BLaER1 (cell line): Measurements from ENCODE around the gene SKI.

Experiments
- H3K27ac ChIP-seq: shearing (Covaris generic); formaldehyde crosslinking; 2 replicates; pipeline ENCODE4 v1.8.1; 2022
- H3K27me3 ChIP-seq: shearing (Covaris generic); formaldehyde crosslinking; 2 replicates; pipeline ENCODE4 v1.8.1; 2022
- H3K36me3 ChIP-seq: shearing (Covaris generic); formaldehyde crosslinking; 2 replicates; pipeline ENCODE4 v1.8.1; 2022
- H3K4me1 ChIP-seq: shearing (Covaris generic); formaldehyde crosslinking; 2 replicates; pipeline ENCODE4 v1.8.1; 2022
- H3K4me2 ChIP-seq: shearing (Covaris generic); formaldehyde crosslinking; 2 replicates; pipeline ENCODE4 v1.8.1; 2022
- H3K4me3 ChIP-seq: shearing (Covaris generic); formaldehyde crosslinking; 2 replicates; pipeline ENCODE4 v1.8.1; 2022
- H3K9ac ChIP-seq: shearing (Covaris generic); formaldehyde crosslinking; 2 replicates; pipeline ENCODE4 v1.8.1; 2022
- H3K9me3 ChIP-seq: shearing (Covaris generic); formaldehyde crosslinking; 2 replicates; pipeline ENCODE4 v1.8.1; 2022
- H4K20me1 ChIP-seq: shearing (Covaris generic); formaldehyde crosslinking; 2 replicates; pipeline ENCODE4 v1.8.1; 2022
- Cebpa-rat ChIP-seq: shearing (Covaris generic); IDR thresholded peaks from 2 replicates; pipeline ENCODE4 v1.8.1; 2022

Gene SKI

GRCh38 chr1:2250721-2251281 is 22.7 kb downstream of the SKI start:
- H3K27ac ChIP-seq: no peak overlapping the region
- H4K20me1 ChIP-seq: peaks cover 68% of the 10 kb centered on the region
- peaks cover 88% of the 10 kb centered on the region for H3K4me1 ChIP-seq
- no peak for TF ChIP-seq Cebpa-rat
- no peak overlapping the region; the same call in 1 of the 2 replicates for H3K9ac ChIP-seq
- peaks cover 14% of the 10 kb centered on the region; the same call in 1 of the 2 replicates for H3K36me3 ChIP-seq
- no peak overlapping the region for H3K4me3 ChIP-seq
- H3K9me3 ChIP-seq: peaks cover 18% of the 10 kb centered on the region
- peak overlapping the region; percentile 53 for H3K4me2 ChIP-seq
- no peaks in the 10 kb centered on the region for H3K27me3 ChIP-seq

GRCh38 chr1:2251363-2251762 is 23.2 kb downstream of the SKI start:
- no peak for TF ChIP-seq Cebpa-rat
- no peaks in the 10 kb centered on the region for H3K27me3 ChIP-seq
- H3K4me1 ChIP-seq: peaks cover 88% of the 10 kb centered on the region
- H4K20me1 ChIP-seq: peaks cover 65% of the 10 kb centered on the region
- peaks cover 14% of the 10 kb centered on the region; the same call in 1 of the 2 replicates for H3K36me3 ChIP-seq
- 0 out of 2 replicates have a peak overlapping the region, but pooled peaks have one; percentile 2 for H3K27ac ChIP-seq
- no peak overlapping the region for H3K4me3 ChIP-seq
- peaks cover 20% of the 10 kb centered on the region for H3K9me3 ChIP-seq
- H3K9ac ChIP-seq: no peak overlapping the region
- peak overlapping the region; percentile 53; the same call in 1 of the 2 replicates for H3K4me2 ChIP-seq

GRCh38 chr1:2251786-2252185 is 23.7 kb downstream of the SKI start:
- Histone ChIP-seq H3K4me3 (no peak overlapping the region), H4K20me1 (peaks cover 65% of the 10 kb centered on the region), H3K27me3 (no peaks in the 10 kb centered on the region), H3K27ac (0 out of 2 replicates have a peak overlapping the region, but pooled peaks have one; percentile 2), H3K36me3 (peaks cover 14% of the 10 kb centered on the region; the same call in 1 of the 2 replicates), H3K9ac (no peak overlapping the region), H3K9me3 (peaks cover 20% of the 10 kb centered on the region), H3K4me2 (peak overlapping the region; percentile 53; the same call in 1 of the 2 replicates), H3K4me1 (peaks cover 88% of the 10 kb centered on the region)
- no peak for TF ChIP-seq Cebpa-rat

- peaks cover 88% of the 10 kb centered on the region for H3K4me1 ChIP-seq
- no peak overlapping the region for H3K9ac ChIP-seq
- H3K4me2 ChIP-seq: 0 out of 2 replicates have a peak overlapping the region, but pooled peaks have one; percentile 53
- TF ChIP-seq Cebpa-rat: no peak
- H4K20me1 ChIP-seq: peaks cover 65% of the 10 kb centered on the region
- H3K27ac ChIP-seq: no peak overlapping the region
- H3K36me3 ChIP-seq: peaks cover 14% of the 10 kb centered on the region; the same call in 1 of the 2 replicates
- H3K4me3 ChIP-seq: no peak overlapping the region
- H3K27me3 ChIP-seq: no peaks in the 10 kb centered on the region
- H3K9me3 ChIP-seq: peaks cover 20% of the 10 kb centered on the region
These were observed 24.3 kb downstream of the SKI start for GRCh38 chr1:2252423-2252822.

- Histone ChIP-seq H3K9ac (no peak overlapping the region), H4K20me1 (peaks cover 65% of the 10 kb centered on the region), H3K36me3 (peaks cover 14% of the 10 kb centered on the region; the same call in 1 of the 2 replicates), H3K9me3 (peaks cover 20% of the 10 kb centered on the region), H3K27ac (peak overlapping the region; percentile 18; the same call in 1 of the 2 replicates), H3K27me3 (no peaks in the 10 kb centered on the region), H3K4me1 (peaks cover 88% of the 10 kb centered on the region), H3K4me3 (no peak overlapping the region), H3K4me2 (no peak overlapping the region)
- no peak for TF ChIP-seq Cebpa-rat
These were observed 25.1 kb downstream of the SKI start for GRCh38 chr1:2253036-2253796.

GRCh38 chr1:2253797-2254480 is 25.8 kb downstream of the SKI start:
- Histone ChIP-seq H4K20me1 (peaks cover 65% of the 10 kb centered on the region), H3K4me2 (peak overlapping the region; percentile 58), H3K27ac (peak overlapping the region; percentile 18; the same call in 1 of the 2 replicates), H3K36me3 (peaks cover 14% of the 10 kb centered on the region; the same call in 1 of the 2 replicates), H3K9ac (no peak overlapping the region), H3K27me3 (no peaks in the 10 kb centered on the region), H3K9me3 (peaks cover 20% of the 10 kb centered on the region), H3K4me3 (no peak overlapping the region), H3K4me1 (peaks cover 91% of the 10 kb centered on the region)
- no peak for TF ChIP-seq Cebpa-rat

GRCh38 chr1:2255047-2255419 is 26.9 kb downstream of the SKI start:
- peak overlapping the region; percentile 36; the same call in 1 of the 2 replicates for H3K4me3 ChIP-seq
- peaks cover 20% of the 10 kb centered on the region for H3K9me3 ChIP-seq
- H3K4me2 ChIP-seq: peak overlapping the region; percentile 58
- H4K20me1 ChIP-seq: peaks cover 65% of the 10 kb centered on the region
- H3K9ac ChIP-seq: no peak overlapping the region
- H3K27ac ChIP-seq: peak overlapping the region; percentile 75
- peaks cover 91% of the 10 kb centered on the region for H3K4me1 ChIP-seq
- H3K27me3 ChIP-seq: no peaks in the 10 kb centered on the region
- peaks cover 14% of the 10 kb centered on the region; the same call in 1 of the 2 replicates for H3K36me3 ChIP-seq
- no peak for TF ChIP-seq Cebpa-rat

- Histone ChIP-seq H4K20me1 (peaks cover 65% of the 10 kb centered on the region), H3K27ac (peak overlapping the region; percentile 75), H3K27me3 (no peaks in the 10 kb centered on the region)
These were observed 27.6 kb downstream of the SKI start for GRCh38 chr1:2255420-2256369.

More at GRCh38 chr1:2255420-2256369, 27.6 kb downstream of the SKI start:
- peak overlapping the region; percentile 36; the same call in 1 of the 2 replicates for H3K4me3 ChIP-seq
- peak overlapping the region; percentile 58 for H3K4me2 ChIP-seq
- H3K9me3 ChIP-seq: peaks cover 20% of the 10 kb centered on the region
- H3K4me1 ChIP-seq: peaks cover 85% of the 10 kb centered on the region
- TF ChIP-seq Cebpa-rat: no peak
- no peak overlapping the region for H3K9ac ChIP-seq
- H3K36me3 ChIP-seq: peaks cover 14% of the 10 kb centered on the region; the same call in 1 of the 2 replicates
